Spleen (tissue), 11 donors: ENCODE results near the gene SLC38A10. TPM values are rescaled to one million over a fixed set of nuclear protein-coding genes. Genes with fewer than 3 reads are reported as not detected.
A peak's percentile ranks its signal among the peaks of the same experiment; 100 is the strongest.

ENCODE experiments used
- DNase-seq: peaks from one replicate; pipeline ENCODE4 v3.0.0-alpha.2; 2020
- H3K27ac ChIP-seq, 8 donors: fragments of 200-600 bp; sonication (generic) in 7 of 8; 1 replicate in 4 of 8; 2 replicates in 4 of 8; pipeline versions ENCODE4 v1.5.0 to v1.8.0; 2016 to 2021; ENCODE audit warnings: inconsistent platforms in 4 of 8, mild to moderate bottlenecking in 4 of 8, moderate library complexity in 1 of 8
- H3K27me3 ChIP-seq, 7 donors: fragments of 200-600 bp; sonication (generic) in 6 of 7; replicated peaks in 1 of 7; 1 replicate in 4 of 7; 2 replicates in 3 of 7; pipeline versions ENCODE4 v1.5.0 to v1.8.0; 2016 to 2021; ENCODE audit warnings: inconsistent platforms in 3 of 7, mild to moderate bottlenecking in 1 of 7
- H3K36me3 ChIP-seq, 6 donors: fragments of 200-600 bp; sonication (generic) in 5 of 6; 1 replicate in 4 of 6; 2 replicates in 2 of 6; pipeline versions ENCODE4 v1.5.0 to v1.8.0; 2016 to 2021; ENCODE audit warnings: inconsistent platforms in 2 of 6
- H3K4me1 ChIP-seq, 6 donors: fragments of 200-600 bp; sonication (generic) in 5 of 6; 1 replicate in 3 of 6; 2 replicates in 3 of 6; pipeline versions ENCODE4 v1.5.0 to v1.8.0; 2016 to 2021; ENCODE audit warnings: inconsistent platforms in 3 of 6
- H3K4me3 ChIP-seq, 8 donors: fragments of 200-600 bp; sonication (generic) in 7 of 8; 1 replicate in 4 of 8; 2 replicates in 4 of 8; pipeline versions ENCODE4 v1.5.0 to v1.8.0; 2016 to 2021; ENCODE audit warnings: inconsistent platforms in 4 of 8, mild to moderate bottlenecking in 4 of 8, moderate library complexity in 2 of 8
- H3K9me3 ChIP-seq, 8 donors: fragments of 200-600 bp; sonication (generic) in 7 of 8; 1 replicate in 4 of 8; 2 replicates in 4 of 8; pipeline versions ENCODE4 v1.5.0 to v1.8.0; 2016 to 2021; ENCODE audit warnings: inconsistent platforms in 4 of 8
- CTCF ChIP-seq, 11 experiments: fragments of 200-600 bp in 7 of 11; fragments of 450-650 bp in 4 of 11; sonication (generic) in 4 of 11; IDR thresholded peaks in 8 of 11; conservative IDR thresholded peaks in 3 of 11; 1 replicate in 7 of 11; 2 replicates in 4 of 11; pipeline versions ENCODE4 v1.4.0 to v1.8.0; 2016 to 2021; ENCODE audit warnings: antibody characterized with exemption in 11 of 11, inconsistent platforms in 4 of 11, mild to moderate bottlenecking in 1 of 11
- POLR2A ChIP-seq, 3 donors: fragments of 450-650 bp; IDR thresholded peaks; one replicate each; pipeline ENCODE4 v1.5.1; 2017; ENCODE audit warnings: antibody characterized with exemption in 3 of 3, mild to moderate bottlenecking in 1 of 3
- POLR2AphosphoS5 ChIP-seq, 3 donors: sonication (generic); formaldehyde crosslinking; IDR thresholded peaks; one replicate each; pipeline ENCODE4 v1.5.1; 2017; ENCODE audit warnings: antibody characterized with exemption in 3 of 3
- WGBS, 5 donors: extraction: QIAGEN DNeasy Blood & Tissue Kit in 3 of 5; methylation state at CpG; one replicate each; pipeline versions ENCODE4 v1.1.5 to v1.1.7; 2013 to 2018; 5-methylcytosine and 5-hydroxymethylcytosine counted together
- intact Hi-C: fragments of 100-400 bp; cut with DNase I; formaldehyde crosslinking; loops from one replicate; pipeline ENCODE4 v1.15.0; 2023; ENCODE audit warnings: low total_unique reads
- polyA plus RNA-seq, 3 donors: library from polyadenylated mRNA; stranded (reverse); fragments of 200-250 nt; gene quantifications; one replicate each; pipeline ENCODE4 v1.2.1, GENCODE V29; 2013
- total RNA-seq, 7 donors: library from RNA; depleted of rRNA in 3 of 7; stranded (reverse); fragments of >200 nt in 3 of 7; fragmentation: NEBNext Ultra II Directional in 4 of 7; extraction: Animal tissue kit (Norgen Biotek cat#: 25700) in 4 of 7; gene quantifications; one replicate each; pipeline versions ENCODE4 v1.1.0 to v1.2.1, GENCODE V29; 2016 to 2021
- donor health status: healthy with polysubstance abuse.
- donor health status: DM: no; HTN: no; CAD: no; lungs with moderate emphysema.
- donor health status: DM: no; HTN: no; CAD: no.
- donor health status: Bipolar disorder and iron deficiency.
- donor health status: healthy.
- donor health status: DM: no; HTN: no; CAD: no.
- donor health status: DM: yes; HTN: yes; CAD: no.

SLC38A10 gene
- total and polyA plus RNA-seq, 10 donors: 54.9 to 112 (median 86.6) TPM

GRCh38 chr17:81334987-81335772 lies 40.1 kb upstream of the SLC38A10 start:
- WGBS, 5 donors: 80 to 90% (median 87%) methylated on average over 12 to 14 of the region's 14 CpGs
- TF ChIP-seq POLR2A (IDR thresholded peaks at IDR 0.05): no peak
- TF ChIP-seq CTCF (IDR thresholded peaks at IDR 0.05 in 8 of 11, conservative IDR thresholded peaks at IDR 0.05 in 3 of 11): no peak
- no peak for TF ChIP-seq POLR2AphosphoS5 (IDR thresholded peaks at IDR 0.05)
- peaks cover 13 to 45% (median 35%) of the 10 kb centered on the region in 6 donors for H3K4me1 ChIP-seq
- H3K27ac ChIP-seq: no peak overlapping the region
- DNase-seq: peak; percentile 53
- H3K9me3 ChIP-seq: no peaks in the 10 kb centered on the region
- no peaks in the 10 kb centered on the region for H3K36me3 ChIP-seq
- H3K27me3 ChIP-seq: peaks cover 0 to 94% (median 10%) of the 10 kb centered on the region in 7 donors
- intact Hi-C loops: no loop called here
- H3K4me3 ChIP-seq: no peak overlapping the region

- TF ChIP-seq POLR2AphosphoS5 (IDR thresholded peaks at IDR 0.05) (no peak), CTCF (IDR thresholded peaks at IDR 0.05 in 8 of 11, conservative IDR thresholded peaks at IDR 0.05 in 3 of 11) (no peak), POLR2A (IDR thresholded peaks at IDR 0.05) (no peak)
- Histone ChIP-seq H3K4me3 (no peak overlapping the region), H3K27ac (no peak overlapping the region), H3K9me3 (no peaks in the 10 kb centered on the region), H3K4me1 (peaks cover 16 to 45% (median 34%) of the 10 kb centered on the region in 6 donors), H3K36me3 (no peaks in the 10 kb centered on the region), H3K27me3 (peaks cover 0 to 94% (median 5%) of the 10 kb centered on the region in 7 donors)
- 74 to 88% (median 81%) methylated on average over 9 to 12 of the region's 12 CpGs for WGBS, 5 donors
- DNase-seq: peak; percentile 55
- intact Hi-C loops: no loop called here
Observed at GRCh38 chr17:81334391-81334901, 39.3 kb upstream of the SLC38A10 start.

- no peak for DNase-seq
- H3K27me3 ChIP-seq: peaks cover 0 to 92% (median 0%) of the 10 kb centered on the region in 7 donors
- 69 to 85% (median 77%) methylated on average over 11 to 24 of the region's 24 CpGs for WGBS, 5 donors
- intact Hi-C loops: no loop called here
- no peak overlapping the region for H3K27ac ChIP-seq
- no peaks in the 10 kb centered on the region for H3K36me3 ChIP-seq
- H3K4me3 ChIP-seq: no peak overlapping the region
- peaks cover 17 to 45% (median 34%) of the 10 kb centered on the region in 6 donors for H3K4me1 ChIP-seq
- H3K9me3 ChIP-seq: no peaks in the 10 kb centered on the region
- TF ChIP-seq POLR2A (IDR thresholded peaks at IDR 0.05) (no peak), CTCF (IDR thresholded peaks at IDR 0.05 in 8 of 11, conservative IDR thresholded peaks at IDR 0.05 in 3 of 11) (no peak), POLR2AphosphoS5 (IDR thresholded peaks at IDR 0.05) (no peak)
Observed at GRCh38 chr17:81333616-81334368, 38.7 kb upstream of the SLC38A10 start.
